Fibroblast of skin of right biceps (primary cell): Measurements from ENCODE around the gene MUC4.

Experiments used
- DNase-seq: peaks from one replicate; pipeline ENCODE4 v3.0.0-alpha.2; 2013

MUC4 gene

GRCh38 chr3:195811756-195812155 is at the start of gene MUC4:
MUC4 (minus strand) TSS chr3:195811929; CDS start chr3:195811817, 112 bp downstream.
- DNase-seq, result no peak

DNA sequence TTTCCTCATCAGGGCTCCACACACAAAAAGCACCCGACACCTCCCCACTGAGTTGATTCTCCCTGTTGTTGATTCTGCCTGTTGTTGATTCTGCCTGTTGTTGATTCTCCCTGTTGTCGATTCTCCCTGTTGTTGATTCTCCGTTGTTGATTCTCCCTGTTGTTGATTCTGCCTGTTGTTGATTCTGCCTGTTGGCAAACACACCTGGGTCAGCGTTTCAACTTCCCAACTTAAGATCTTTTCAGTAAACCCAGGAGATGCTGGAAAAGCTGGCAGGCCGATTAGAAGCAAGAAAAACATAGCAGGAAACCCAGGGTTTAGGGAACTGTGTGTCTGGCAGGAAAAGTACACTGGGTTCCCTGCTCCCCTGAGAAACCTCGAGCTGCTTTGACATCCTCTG is 48.7 kb upstream of the MUC4 start:
- no peak for DNase-seq

GRCh38 chr3:195859846-195860411 is 48.2 kb upstream of the MUC4 start:
- DNase-seq, result no peak

GRCh38 chr3:195859061-195859845 is 47.5 kb upstream of the MUC4 start:
- peak; percentile 53 for DNase-seq

- no peak for DNase-seq
Observed at GRCh38 chr3:195856410-195857084, 44.8 kb upstream of the MUC4 start.

DNA sequence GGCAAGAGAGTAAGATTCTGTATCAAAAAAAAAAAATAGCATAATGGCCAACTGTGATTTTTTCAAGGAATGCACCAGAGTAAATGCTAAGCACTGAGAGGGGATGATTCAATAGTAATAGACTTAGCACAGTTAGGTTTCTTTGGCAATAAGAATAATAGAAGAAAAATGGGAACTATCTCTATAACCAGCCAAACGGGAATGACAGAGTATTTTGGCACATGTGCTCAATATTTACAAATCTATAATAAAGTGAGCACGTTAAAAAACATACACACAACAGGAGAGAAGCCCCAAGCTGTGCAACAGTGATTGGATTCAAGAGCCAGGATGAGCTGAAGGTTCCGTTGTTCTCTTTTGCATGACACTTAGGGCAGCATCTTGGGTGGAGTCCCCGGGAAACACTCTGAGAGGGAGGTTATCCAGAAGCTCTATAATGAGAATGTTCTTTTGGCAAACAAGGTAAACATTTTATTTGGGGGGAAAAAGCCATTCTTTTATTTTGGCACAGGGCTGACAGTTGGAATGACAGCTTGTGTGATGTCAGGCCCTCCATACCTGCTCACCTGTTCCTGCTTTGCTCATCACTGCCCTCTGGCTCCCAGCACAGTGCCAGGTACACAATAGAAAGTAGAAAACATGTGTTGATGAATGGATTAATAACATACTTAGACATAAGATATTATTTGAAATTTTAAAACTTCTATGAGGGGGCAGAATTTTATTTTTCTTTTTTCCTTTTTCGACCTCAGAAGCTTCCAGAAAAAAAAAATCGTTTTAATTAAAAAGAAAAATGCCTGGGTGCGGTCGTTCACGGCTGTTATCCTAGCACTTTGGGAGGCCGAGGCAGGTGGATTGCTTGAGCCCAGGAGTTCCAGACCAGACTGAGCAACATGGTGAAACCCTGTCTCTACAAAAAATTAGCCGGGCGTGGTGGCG is 44.0 kb upstream of the MUC4 start:
- no peak for DNase-seq

DNA sequence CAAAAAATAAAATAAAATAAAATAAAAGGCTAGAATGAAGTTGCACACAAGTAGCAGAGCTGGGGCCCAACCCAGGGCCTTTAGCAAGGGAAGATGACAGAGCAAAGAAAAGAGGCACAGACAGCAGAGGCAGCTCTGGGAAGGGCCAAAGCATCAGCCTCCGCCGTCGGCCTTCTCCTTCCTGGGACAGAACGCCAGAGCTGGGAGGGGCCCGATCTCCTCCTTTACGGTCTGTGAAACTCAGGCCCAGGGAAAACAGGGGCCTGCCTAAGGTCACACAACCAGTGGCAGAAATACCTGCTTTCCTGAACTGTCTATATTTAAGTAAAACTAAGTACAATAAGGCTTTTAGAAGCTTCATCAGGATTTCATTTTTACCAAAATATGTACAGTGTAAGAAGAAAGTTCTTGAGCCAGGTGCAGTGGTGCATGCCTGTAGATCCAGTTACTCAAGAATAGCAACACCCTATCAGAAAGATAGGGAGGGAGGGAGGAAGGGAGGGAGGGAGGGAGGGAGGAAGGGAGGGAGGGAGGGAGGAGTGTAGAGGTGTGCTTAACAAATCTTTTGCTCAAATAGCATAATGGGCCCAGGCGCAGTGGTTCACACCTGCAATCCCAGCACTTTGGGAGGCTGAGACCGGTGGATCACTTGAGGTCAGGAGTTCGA is 43.0 kb upstream of the MUC4 start:
- DNase-seq, result no peak

- no peak for DNase-seq
Observed at GRCh38 chr3:195853996-195854395, 42.3 kb upstream of the MUC4 start.

GRCh38 chr3:195853036-195853435 is 41.3 kb upstream of the MUC4 start:
- no peak for DNase-seq

DNA sequence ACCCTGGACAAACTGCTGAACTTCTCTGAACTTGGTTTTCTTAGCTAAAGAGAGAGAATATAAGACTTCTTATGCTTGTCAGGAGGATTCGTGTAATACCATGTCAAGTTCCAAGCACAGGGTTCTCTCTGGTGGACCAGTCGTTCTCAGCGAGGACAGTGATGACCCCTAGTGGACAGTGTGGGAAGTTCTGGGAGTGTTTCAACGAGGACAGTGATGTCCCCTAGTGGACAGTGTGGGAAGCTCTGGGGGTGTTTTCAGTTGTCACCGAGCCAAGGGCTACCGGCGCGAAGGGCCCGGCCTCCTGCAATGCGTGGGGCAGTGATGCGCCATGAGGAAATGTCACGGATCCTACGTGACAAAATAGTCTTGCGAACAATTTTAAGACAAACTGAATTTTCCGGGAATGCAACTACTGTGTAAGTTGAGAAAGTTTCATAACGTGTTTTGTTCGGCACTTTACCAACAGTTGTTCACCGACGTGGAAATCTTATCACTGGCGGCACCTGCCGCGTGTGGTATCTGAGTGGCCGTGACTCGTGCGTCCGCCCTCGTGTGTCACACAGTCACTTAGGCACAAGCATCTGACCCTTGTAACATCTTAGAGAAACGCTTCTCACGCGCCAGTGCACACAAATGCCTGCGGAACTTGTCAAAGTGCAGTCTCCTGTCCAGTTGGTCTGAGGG is 39.3 kb upstream of the MUC4 start:
- peak; percentile 85 for DNase-seq

- DNase-seq, result peak; percentile 45
Observed at GRCh38 chr3:195849322-195850074, 37.8 kb upstream of the MUC4 start.

GRCh38 chr3:195847055-195847950 is 35.6 kb upstream of the MUC4 start:
- peak; percentile 33 for DNase-seq

DNA sequence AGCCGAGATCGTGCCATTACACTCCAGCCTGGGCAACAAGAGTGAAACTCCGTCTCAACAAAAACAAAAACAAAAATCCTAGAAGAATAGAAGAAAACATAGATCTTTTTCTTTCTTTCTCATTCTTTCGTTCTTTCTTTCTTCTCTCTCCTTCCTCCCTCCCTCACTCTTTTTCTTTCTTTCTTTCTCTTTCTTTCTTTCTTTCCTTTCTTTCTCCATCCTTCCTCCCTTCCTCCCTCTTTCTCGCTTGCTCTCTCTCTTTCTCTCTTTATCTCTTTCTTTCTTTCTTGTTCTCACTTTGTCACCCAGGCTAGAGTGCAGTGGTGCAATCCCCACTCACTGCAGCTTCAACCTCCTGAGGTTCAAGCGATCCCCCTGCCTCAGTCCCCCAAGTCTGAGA is 33.8 kb upstream of the MUC4 start:
- DNase-seq, result no peak

GRCh38 chr3:195844671-195845218 is 33.0 kb upstream of the MUC4 start:
- no peak for DNase-seq

DNA sequence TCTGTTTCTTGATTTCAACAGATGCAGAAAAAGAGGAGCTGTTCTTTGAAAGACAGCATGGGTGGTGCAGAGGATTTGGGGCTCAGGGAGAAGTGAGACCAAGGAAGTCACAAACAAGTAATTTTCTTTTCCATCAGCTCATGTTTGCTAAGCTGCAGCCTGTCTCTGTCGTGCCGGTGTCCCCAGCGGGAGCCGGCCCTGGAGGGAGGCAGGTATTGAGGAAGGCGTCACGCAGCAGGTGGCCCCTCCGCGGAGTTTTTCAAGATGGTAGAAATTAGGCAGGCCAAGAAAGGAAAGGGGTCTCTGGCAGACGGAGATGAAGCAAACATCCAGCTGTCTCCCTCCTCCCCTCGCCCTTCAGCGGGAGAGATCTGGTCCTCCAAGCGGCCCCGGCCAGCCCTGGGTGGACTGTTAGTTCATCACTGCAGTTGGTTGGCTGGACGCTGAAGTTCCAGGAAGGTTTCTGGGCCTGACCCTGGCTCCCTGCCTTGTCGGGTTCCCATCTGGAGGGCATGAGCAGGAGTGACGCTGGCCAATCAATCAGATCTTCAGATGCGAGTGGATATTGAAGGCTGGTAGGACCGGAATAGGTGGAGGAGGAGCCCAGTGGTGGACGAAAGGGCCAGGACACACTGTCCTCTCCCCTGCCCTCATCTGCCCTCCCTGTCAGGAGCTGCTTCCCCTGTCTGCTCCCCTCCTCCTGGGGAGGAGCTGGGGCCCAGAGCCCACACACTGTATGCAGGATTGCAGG is 27.7 kb upstream of the MUC4 start:
- DNase-seq, result no peak

DNA sequence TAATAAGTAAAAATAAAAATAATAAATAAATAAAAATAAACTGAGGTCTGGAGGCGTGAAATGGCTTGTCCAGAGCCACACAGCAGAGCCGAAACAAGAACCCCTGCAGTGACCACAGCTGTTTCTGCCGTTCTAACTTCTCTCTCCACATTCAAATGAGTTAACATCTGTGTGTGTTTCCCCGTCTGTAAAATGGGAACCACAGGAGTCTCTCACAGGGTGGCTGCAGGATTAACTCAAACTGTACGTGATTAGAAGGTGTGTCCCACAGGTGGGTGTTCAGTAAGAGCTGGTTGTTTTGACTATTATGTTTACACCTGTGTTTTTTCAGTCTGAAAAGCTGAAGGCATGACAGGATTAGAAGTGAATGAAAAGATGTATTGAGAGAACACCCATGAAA is 27.0 kb upstream of the MUC4 start:
- no peak for DNase-seq

DNA sequence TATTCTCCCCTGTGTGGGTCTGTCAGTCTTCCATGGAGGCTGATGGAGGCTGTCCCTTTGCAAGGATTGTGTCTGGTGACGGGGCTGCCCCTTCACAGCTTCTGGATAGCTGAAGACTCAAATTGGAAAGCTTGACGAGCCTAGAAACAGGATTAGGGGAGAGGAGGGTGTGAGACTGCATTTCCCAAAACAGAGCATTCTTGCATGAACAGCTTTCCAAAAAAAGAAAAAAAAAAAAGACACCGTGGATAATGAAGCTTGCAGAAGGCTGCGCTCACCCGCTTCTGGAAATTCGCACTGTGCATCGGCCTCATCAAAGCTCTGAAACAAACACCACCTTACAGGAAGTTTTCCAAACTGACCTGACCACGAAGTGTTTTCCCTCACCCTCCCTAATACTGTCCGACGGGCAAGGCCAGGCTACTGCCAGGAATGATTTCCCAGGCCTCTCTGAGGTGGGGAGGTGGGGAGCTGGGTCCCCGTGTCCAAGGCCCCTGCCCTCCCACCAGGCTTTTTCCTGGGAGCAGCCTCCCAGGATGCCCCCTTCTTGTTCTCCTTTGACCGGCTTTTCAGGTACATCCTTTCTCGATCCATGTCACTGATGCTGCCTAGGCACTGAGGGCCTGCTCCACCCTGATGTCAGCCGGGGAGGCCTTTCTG is 24.9 kb upstream of the MUC4 start:
- DNase-seq, result no peak

DNA sequence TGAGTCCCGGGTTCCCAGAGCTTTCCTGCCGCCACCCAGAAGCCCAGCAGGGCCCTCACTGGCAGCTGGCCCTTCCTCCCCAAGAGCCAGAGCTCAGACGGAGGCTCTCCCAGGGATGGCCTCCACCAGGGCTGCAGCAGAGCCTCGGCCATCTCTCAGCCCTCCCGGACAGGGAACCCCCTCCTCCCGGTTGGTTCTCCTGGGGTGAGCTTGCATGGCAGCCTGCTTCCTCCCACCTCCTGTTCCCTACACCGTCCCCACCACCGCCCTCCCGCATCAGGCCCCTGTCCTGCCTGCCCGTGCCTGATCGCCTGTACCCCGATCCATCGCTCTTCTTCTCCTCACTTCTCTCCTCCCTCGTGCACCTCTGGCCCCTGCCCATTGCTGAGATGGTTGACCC is 24.1 kb upstream of the MUC4 start:
- DNase-seq, result no peak
